Measurements from ENCODE around the gene TSPAN14. TPM values are rescaled to one million over a fixed set of nuclear protein-coding genes. Genes with fewer than 3 reads are reported as not detected.
A peak's percentile ranks its signal among the peaks of the same experiment; 100 is the strongest.

The TSPAN14 gene
- total RNA-seq, 3 donors from 2014 or later, result 52.8 to 76.8 (median 74.8) TPM

GRCh38 chr10:80535671-80536360 is 81.7 kb downstream of the TSPAN14 start:
- Histone ChIP-seq H3K9me3 (no peaks in the 10 kb centered on the region), H3K27ac (peak overlapping the region; percentile 73 to 79), H3K4me3 (peak overlapping the region; percentile 45 to 61 (median 56)), H3K36me3 (no peaks in the 10 kb centered on the region), H3K27me3 (no peaks in the 10 kb centered on the region), H3K4me1 (no peaks in the 10 kb centered on the region)
- intact Hi-C loops (cut with DNase I; ENCODE audit: low total_unique reads), result no loop called here
- peak; percentile 63 to 69 for DNase-seq (ENCODE audit: low spot score in 2 of 2)
- TF ChIP-seq POLR2A (IDR thresholded peaks at IDR 0.05) (no peak), CTCF (IDR thresholded peaks at IDR 0.05) (peak; percentile 20 to 59 (median 52)), POLR2AphosphoS5 (IDR thresholded peaks at IDR 0.05) (peak in 2 of 3 donors; percentile 36 to 42)

GRCh38 chr10:80536361-80536835 is 82.3 kb downstream of the TSPAN14 start:
- H3K9me3 ChIP-seq, result no peaks in the 10 kb centered on the region
- H3K36me3 ChIP-seq, result no peaks in the 10 kb centered on the region
- intact Hi-C loops (cut with DNase I; ENCODE audit: low total_unique reads), result no loop called here
- no peaks in the 10 kb centered on the region for H3K4me1 ChIP-seq
- no peaks in the 10 kb centered on the region for H3K27me3 ChIP-seq
- TF ChIP-seq POLR2AphosphoS5 (IDR thresholded peaks at IDR 0.05), result no peak
- H3K27ac ChIP-seq, result peak overlapping the region; percentile 73 to 79
- peak in 1 of 2 donors; percentile 41 for DNase-seq (ENCODE audit: low spot score in 2 of 2)
- H3K4me3 ChIP-seq, result peak overlapping the region; percentile 45 to 61 (median 56)

- intact Hi-C loops (cut with DNase I; ENCODE audit: low total_unique reads), result no loop called here
- H3K36me3 ChIP-seq, result no peaks in the 10 kb centered on the region
- peak overlapping the region in 1 of 2 donors; percentile 79 for H3K27ac ChIP-seq
- no peaks in the 10 kb centered on the region for H3K4me1 ChIP-seq
- TF ChIP-seq POLR2AphosphoS5 (IDR thresholded peaks at IDR 0.05), result no peak
- no peak for TF ChIP-seq CTCF (IDR thresholded peaks at IDR 0.05)
- no peak for TF ChIP-seq POLR2A (IDR thresholded peaks at IDR 0.05)
- H3K4me3 ChIP-seq, result no peak overlapping the region
- DNase-seq (ENCODE audit: low spot score in 2 of 2), result no peak
- no peaks in the 10 kb centered on the region for H3K9me3 ChIP-seq
- H3K27me3 ChIP-seq, result no peaks in the 10 kb centered on the region
Observed at GRCh38 chr10:80537086-80537735, 83.1 kb downstream of the TSPAN14 start.

GRCh38 chr10:80537736-80538480 is 83.8 kb downstream of the TSPAN14 start, which contains the start of gene SH2D4B:
Gene SH2D4B (plus strand): TSS chr10:80537902. CDS start chr10:80538332, 430 bp downstream.
- Histone ChIP-seq H3K36me3 (no peaks in the 10 kb centered on the region), H3K4me1 (no peaks in the 10 kb centered on the region), H3K27ac (peak within 1 kb of the TSS in 1 of 2 donors; percentile 79), H3K4me3 (no peak within 1 kb of the TSS), H3K27me3 (no peaks in the 10 kb centered on the region), H3K9me3 (no peaks in the 10 kb centered on the region)
- TF ChIP-seq CTCF (IDR thresholded peaks at IDR 0.05), result no peak
- TF ChIP-seq POLR2AphosphoS5 (IDR thresholded peaks at IDR 0.05), result no peak
- TF ChIP-seq POLR2A (IDR thresholded peaks at IDR 0.05), result no peak
- no peak for DNase-seq (ENCODE audit: low spot score in 2 of 2)
- intact Hi-C loops (cut with DNase I; ENCODE audit: low total_unique reads), result no loop called here

GRCh38 chr10:80538481-80539185 is 84.5 kb downstream of the TSPAN14 start:
- DNase-seq (ENCODE audit: low spot score in 2 of 2), result no peak
- no peaks in the 10 kb centered on the region for H3K27me3 ChIP-seq
- H3K9me3 ChIP-seq, result no peaks in the 10 kb centered on the region
- H3K36me3 ChIP-seq, result no peaks in the 10 kb centered on the region
- no peak for TF ChIP-seq POLR2A (IDR thresholded peaks at IDR 0.05)
- no peak for TF ChIP-seq CTCF (IDR thresholded peaks at IDR 0.05)
- no peak for TF ChIP-seq POLR2AphosphoS5 (IDR thresholded peaks at IDR 0.05)
- H3K27ac ChIP-seq, result no peak overlapping the region
- H3K4me3 ChIP-seq, result no peak overlapping the region
- intact Hi-C loops (cut with DNase I; ENCODE audit: low total_unique reads), result no loop called here
- no peaks in the 10 kb centered on the region for H3K4me1 ChIP-seq
